ENCODE data around the gene BCL2L14. TPM values are rescaled to one million over a fixed set of nuclear protein-coding genes. Genes with fewer than 3 reads are reported as not detected.

Gene BCL2L14
- total and polyA plus RNA-seq, 2 of the 13 experiments (the other 11 are each of a cell fraction or from before 2014, with no cell fraction given), result 0.11 TPM; not detected in 1

GRCh38 chr12:12081836-12082497 is 11.2 kb downstream of the BCL2L14 start (continued):
- TF ChIP-seq ZBTB4 (CRISPR knock-in tag; IDR thresholded peaks at IDR 0.05; ENCODE audit: borderline replicate concordance) (no peak), CBX1 (IDR thresholded peaks at IDR 0.05; ENCODE audit: low read depth) (no peak), ZNF44 (CRISPR knock-in tag; IDR thresholded peaks at IDR 0.05) (no peak), SP140L (CRISPR knock-in tag; IDR thresholded peaks at IDR 0.05; ENCODE audit: borderline replicate concordance) (no peak; the same call in 1 of the 2 replicates), ZNF674 (CRISPR knock-in tag; IDR thresholded peaks at IDR 0.05; ENCODE audit: low read depth) (no peak), MAZ (IDR thresholded peaks at IDR 0.05; ENCODE audit: borderline replicate concordance, low read depth, low read length) (no peak), MAZ (CRISPR knock-in tag; IDR thresholded peaks at IDR 0.05; ENCODE audit: low read depth) (0 out of 2 replicates have a peak, but pooled peaks have one; percentile 28), SMC3 (IDR thresholded peaks at IDR 0.05; ENCODE audit: low read length) (peak; percentile 52), KAT8 (CRISPR knock-in tag; IDR thresholded peaks at IDR 0.05) (peak; percentile 31; the same call in 1 of the 2 replicates), NR1H2 (CRISPR knock-in tag; IDR thresholded peaks at IDR 0.05; ENCODE audit: borderline replicate concordance, low read depth) (no peak), RAD51 (IDR thresholded peaks at IDR 0.05; ENCODE audit: borderline replicate concordance) (no peak), RFX1 (IDR thresholded peaks at IDR 0.05) (no peak), ZBTB1 (CRISPR knock-in tag; IDR thresholded peaks at IDR 0.05; ENCODE audit: borderline replicate concordance) (no peak), GMEB1 (CRISPR knock-in tag; IDR thresholded peaks at IDR 0.05; ENCODE audit: borderline replicate concordance) (0 out of 2 replicates have a peak, but pooled peaks have one; percentile 28), ZNF709 (CRISPR knock-in tag; IDR thresholded peaks at IDR 0.05) (no peak), ZNF790 (CRISPR knock-in tag; IDR thresholded peaks at IDR 0.05; ENCODE audit: borderline replicate concordance) (no peak), SUZ12 (IDR thresholded peaks at IDR 0.05; ENCODE audit: low read depth, low read length) (no peak), FOXK2 (IDR thresholded peaks at IDR 0.05) (no peak), DPF2 (CRISPR knock-in tag; IDR thresholded peaks at IDR 0.05; ENCODE audit: borderline replicate concordance, low read depth) (0 out of 2 replicates have a peak, but pooled peaks have one; percentile 27), TGIF2 (CRISPR knock-in tag; IDR thresholded peaks at IDR 0.05) (no peak), NFIC (IDR thresholded peaks at IDR 0.05; ENCODE audit: low read length) (no peak)
- TF ChIP-seq, protein P1, sequence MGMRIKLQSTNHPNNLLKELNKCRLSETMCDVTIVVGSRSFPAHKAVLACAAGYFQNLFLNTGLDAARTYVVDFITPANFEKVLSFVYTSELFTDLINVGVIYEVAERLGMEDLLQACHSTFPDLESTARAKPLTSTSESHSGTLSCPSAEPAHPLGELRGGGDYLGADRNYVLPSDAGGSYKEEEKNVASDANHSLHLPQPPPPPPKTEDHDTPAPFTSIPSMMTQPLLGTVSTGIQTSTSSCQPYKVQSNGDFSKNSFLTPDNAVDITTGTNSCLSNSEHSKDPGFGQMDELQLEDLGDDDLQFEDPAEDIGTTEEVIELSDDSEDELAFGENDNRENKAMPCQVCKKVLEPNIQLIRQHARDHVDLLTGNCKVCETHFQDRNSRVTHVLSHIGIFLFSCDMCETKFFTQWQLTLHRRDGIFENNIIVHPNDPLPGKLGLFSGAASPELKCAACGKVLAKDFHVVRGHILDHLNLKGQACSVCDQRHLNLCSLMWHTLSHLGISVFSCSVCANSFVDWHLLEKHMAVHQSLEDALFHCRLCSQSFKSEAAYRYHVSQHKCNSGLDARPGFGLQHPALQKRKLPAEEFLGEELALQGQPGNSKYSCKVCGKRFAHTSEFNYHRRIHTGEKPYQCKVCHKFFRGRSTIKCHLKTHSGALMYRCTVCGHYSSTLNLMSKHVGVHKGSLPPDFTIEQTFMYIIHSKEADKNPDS (CRISPR knock-in tag; IDR thresholded peaks at IDR 0.05), result no peak
- TF ChIP-seq, protein P2, sequence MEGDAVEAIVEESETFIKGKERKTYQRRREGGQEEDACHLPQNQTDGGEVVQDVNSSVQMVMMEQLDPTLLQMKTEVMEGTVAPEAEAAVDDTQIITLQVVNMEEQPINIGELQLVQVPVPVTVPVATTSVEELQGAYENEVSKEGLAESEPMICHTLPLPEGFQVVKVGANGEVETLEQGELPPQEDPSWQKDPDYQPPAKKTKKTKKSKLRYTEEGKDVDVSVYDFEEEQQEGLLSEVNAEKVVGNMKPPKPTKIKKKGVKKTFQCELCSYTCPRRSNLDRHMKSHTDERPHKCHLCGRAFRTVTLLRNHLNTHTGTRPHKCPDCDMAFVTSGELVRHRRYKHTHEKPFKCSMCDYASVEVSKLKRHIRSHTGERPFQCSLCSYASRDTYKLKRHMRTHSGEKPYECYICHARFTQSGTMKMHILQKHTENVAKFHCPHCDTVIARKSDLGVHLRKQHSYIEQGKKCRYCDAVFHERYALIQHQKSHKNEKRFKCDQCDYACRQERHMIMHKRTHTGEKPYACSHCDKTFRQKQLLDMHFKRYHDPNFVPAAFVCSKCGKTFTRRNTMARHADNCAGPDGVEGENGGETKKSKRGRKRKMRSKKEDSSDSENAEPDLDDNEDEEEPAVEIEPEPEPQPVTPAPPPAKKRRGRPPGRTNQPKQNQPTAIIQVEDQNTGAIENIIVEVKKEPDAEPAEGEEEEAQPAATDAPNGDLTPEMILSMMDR (CRISPR knock-in tag; IDR thresholded peaks at IDR 0.05), result peak; percentile 78
